Choroid plexus epithelial cell (primary cell): ENCODE data around the gene SOHLH1.

Experiments
- DNase-seq: peaks from one replicate; pipeline ENCODE4 v3.0.0-alpha.2; 2010; ENCODE audit warnings: low read depth
- H3K4me3 ChIP-seq: 2 replicates; pipeline ENCODE4 v1.5.1; 2011; ENCODE audit warnings: low read depth, mild to moderate bottlenecking, control low read depth, low read length, moderate library complexity
- TF ChIP-seq, protein P1 (sequence below): conservative IDR thresholded peaks from 2 replicates; pipeline ENCODE4 v1.5.1; 2011; ENCODE audit warnings: low read depth, mild to moderate bottlenecking, control low read depth, inconsistent platforms, low read length, moderate library complexity

Gene SOHLH1

DNA sequence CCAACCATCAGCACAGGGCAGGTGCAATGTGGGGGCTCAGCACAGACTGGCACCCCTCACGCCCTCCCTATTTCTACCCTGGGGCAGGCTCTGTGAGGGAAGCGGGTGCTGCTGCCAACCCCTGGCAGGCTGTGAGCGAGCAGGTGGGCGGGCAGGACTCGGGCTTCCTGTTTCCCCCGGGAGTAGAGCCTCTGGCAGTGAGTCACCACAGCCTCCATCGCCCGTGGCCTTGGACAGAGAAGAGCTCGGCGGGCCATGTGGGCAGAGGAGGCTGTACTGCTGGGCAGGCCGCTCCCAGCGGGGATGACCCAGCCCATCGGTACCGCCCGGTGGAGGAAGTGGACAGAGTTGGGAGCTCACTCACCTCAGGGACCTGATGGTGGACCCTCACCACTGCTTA, 19.3 kb upstream of the SOHLH1 start:
- TF ChIP-seq, protein P1, sequence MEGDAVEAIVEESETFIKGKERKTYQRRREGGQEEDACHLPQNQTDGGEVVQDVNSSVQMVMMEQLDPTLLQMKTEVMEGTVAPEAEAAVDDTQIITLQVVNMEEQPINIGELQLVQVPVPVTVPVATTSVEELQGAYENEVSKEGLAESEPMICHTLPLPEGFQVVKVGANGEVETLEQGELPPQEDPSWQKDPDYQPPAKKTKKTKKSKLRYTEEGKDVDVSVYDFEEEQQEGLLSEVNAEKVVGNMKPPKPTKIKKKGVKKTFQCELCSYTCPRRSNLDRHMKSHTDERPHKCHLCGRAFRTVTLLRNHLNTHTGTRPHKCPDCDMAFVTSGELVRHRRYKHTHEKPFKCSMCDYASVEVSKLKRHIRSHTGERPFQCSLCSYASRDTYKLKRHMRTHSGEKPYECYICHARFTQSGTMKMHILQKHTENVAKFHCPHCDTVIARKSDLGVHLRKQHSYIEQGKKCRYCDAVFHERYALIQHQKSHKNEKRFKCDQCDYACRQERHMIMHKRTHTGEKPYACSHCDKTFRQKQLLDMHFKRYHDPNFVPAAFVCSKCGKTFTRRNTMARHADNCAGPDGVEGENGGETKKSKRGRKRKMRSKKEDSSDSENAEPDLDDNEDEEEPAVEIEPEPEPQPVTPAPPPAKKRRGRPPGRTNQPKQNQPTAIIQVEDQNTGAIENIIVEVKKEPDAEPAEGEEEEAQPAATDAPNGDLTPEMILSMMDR, result no peak
- no peak overlapping the region for H3K4me3 ChIP-seq
- DNase-seq, result no peak

DNA sequence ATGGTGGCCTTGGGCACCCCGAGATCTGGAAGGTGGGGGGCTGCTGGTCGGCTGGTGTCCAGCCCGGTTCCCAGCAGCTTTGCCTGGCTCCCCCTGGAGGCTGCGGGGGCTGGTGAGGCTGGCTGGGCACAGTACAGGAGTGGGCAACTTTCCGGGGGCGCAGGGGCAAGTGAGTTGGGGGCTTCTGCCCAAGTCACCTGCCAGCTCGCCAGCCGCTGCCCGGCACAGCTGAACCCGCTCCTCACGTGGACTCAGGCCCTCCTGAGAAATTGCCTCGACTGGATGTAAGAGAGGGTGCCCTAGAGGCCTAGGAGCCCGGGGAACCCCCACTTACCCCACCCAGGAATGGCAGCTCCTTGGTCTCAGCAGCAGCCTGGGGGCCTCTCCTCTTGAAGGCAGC, 18.1 kb upstream of the SOHLH1 start:
- no peak overlapping the region for H3K4me3 ChIP-seq
- no peak for DNase-seq
- TF ChIP-seq, protein P1, result no peak

DNA sequence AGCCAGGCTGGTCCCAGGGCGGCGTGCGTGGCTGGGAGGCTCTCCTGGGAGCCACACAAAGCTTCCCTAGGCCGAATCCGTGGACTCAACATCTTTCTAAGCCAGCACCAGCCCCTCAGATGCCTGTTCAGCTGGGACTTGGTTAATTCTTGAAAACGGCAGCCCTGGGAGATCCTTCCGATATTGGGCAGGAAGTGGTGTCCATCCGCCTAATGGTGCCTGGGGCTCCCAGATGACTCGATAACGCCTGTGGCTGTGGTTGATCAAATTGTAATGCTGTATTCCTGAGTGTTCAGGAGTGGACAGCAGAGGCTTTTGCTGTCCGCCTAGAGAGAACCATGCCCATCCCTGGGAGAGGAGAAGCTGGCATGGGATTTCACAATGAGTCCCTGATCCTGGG, 16.8 kb upstream of the SOHLH1 start:
- TF ChIP-seq, protein P1, result no peak
- DNase-seq, result no peak

DNA sequence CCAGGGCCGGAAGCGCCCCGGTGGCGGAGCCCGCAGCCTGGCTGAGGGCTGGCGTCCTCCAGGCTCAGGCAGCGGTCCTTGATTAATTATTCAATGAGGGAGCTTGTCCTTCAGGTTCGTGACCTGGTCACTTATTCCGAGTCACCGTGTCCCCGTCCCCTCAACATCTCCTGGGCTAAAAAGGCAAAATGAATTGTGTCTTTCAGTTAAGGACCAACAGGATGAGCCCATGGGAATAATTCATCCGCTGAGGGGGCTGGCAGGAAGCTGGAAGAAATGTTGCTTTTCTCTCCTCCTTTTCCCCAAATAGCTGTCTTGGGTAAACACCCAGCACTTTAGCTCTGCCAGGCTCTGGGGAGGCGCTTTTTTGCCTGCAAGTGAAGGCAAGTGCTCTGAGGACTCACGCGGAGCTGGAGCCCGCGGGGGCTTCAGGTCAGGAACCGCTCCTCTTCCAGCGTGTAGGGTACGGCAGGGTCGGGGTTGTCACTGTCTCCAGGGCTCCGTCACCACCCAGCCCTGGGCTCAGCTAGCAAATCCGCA, 15.8 kb upstream of the SOHLH1 start:
- TF ChIP-seq, protein P1, result no peak

More for the DNA sequence above, 16.8 kb upstream of the SOHLH1 start:
- H3K4me3 ChIP-seq, result no peak overlapping the region

DNA sequence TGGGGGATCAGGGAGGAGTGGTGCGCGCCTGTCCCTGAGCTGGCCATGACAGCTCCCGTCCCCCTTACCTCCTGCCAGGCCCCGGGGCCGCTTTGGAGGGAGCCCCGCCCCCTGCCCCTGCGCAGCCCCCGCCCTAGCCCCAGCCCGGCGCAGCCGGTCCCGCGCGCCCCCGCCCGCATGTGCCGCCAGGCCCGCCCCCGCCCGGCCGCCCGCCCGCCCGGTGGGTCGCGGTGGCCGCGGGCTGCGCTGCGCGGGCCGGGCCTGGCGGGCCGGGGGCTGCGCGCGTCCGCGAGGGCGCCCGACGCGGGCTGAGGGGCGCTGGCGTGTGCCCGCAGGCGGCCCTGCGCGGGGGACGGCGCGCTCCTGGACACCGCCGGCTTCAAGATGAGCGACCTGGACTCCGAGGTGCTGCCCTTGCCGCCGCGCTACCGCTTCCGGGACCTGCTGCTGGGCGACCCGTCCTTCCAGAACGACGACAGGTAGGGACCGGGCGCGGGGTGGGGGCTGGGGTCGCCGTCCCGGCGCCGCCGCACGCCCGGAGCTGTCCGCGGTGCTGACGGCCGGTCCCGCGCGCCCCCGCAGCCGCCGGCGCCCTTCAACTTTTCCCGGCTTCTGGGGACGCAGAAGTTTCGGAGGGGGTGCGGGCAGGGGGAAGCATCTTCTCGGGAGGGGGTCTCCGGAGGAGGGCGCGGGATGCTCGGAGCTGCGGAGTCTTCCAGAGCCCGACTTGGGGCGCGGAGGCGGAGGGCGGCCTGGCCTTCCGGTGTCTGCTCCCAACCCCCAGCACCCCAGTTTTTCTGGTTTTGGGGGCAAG, 15.2 kb upstream of the SOHLH1 start:
- no peak overlapping the region for H3K4me3 ChIP-seq
- no peak for DNase-seq
- TF ChIP-seq, protein P1, result no peak

More for the DNA sequence above, 15.8 kb upstream of the SOHLH1 start:
- DNase-seq, result no peak
- no peak overlapping the region for H3K4me3 ChIP-seq

DNA sequence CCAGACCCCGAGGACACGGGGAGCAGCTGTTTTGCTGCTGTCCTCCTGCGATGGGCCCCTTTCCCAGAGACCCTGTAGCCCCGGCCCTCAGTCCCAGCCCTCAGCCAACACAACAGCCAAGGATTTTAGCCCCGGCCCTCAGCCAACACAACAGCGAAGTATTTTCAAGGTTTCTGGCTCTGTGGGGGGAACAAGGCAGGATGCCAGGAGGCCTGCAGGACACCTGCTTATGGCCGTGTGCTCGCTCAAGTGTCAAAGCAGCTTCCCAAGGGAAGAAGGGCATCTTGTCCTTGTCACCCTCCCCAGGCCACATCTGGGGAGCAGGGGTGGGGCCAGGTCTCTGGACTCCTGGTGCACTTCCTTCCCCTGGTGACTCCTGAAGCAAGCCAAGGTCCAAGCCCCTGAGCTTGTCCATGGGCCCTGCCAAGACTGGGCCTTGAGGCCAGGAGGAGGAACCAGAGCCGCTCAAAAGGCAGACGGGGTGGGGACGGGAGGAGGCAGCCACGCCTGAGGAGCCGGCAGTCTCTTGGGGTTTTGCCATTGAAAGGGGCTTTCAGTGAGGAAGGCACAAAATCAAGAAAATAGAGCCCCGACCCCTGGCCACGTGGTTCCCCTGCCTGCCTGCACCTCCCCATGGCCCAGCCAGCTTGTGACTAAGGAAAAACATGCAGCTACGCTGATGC, 13.5 kb upstream of the SOHLH1 start:
- TF ChIP-seq, protein P1, result no peak
- no peak overlapping the region for H3K4me3 ChIP-seq
- DNase-seq, result no peak
